ENCODE measurements around the gene EFNA5.

GRCh38 chr5:107563959-107564544 lies 106.7 kb downstream of the EFNA5 start:
- no peak for TF ChIP-seq POLR2A (IDR thresholded peaks at IDR 0.05)
- TF ChIP-seq CTCF (IDR thresholded peaks at IDR 0.05): no peak

Data from suprapubic skin (tissue), 3 donors.